ENCODE results near the gene DNM1.
A peak's percentile ranks its signal among the peaks of the same experiment; 100 is the strongest.

DNM1 gene

GRCh38 chr9:128258326-128258725 is 55.1 kb downstream of the DNM1 start:
- peaks cover 53 to 61% of the 10 kb centered on the region in 2 donors for H3K36me3 ChIP-seq (ENCODE audit: control insufficient read depth in 2 of 2, insufficient read depth in 2 of 2, low read length in 2 of 2)
- no peak overlapping the region for H3K9ac ChIP-seq (ENCODE audit: low read depth in 1 of 2, low read length in 2 of 2)
- H3K9me3 ChIP-seq (ENCODE audit: control insufficient read depth in 2 of 2, low read length in 2 of 2) = no peaks in the 10 kb centered on the region
- no peak overlapping the region for H3K27ac ChIP-seq (ENCODE audit: low read depth in 2 of 2, low read length in 2 of 2)
- no peaks in the 10 kb centered on the region for H3K27me3 ChIP-seq (ENCODE audit: control insufficient read depth in 2 of 2, insufficient read depth in 2 of 2, low read length in 2 of 2)
- H3K4me1 ChIP-seq (ENCODE audit: control insufficient read depth in 2 of 2, insufficient read depth in 2 of 2, low read length in 2 of 2) = no peaks in the 10 kb centered on the region
- no peak overlapping the region for H3K4me3 ChIP-seq (ENCODE audit: low read length in 2 of 2)

- Histone ChIP-seq H3K27ac (ENCODE audit: low read depth in 2 of 2, low read length in 2 of 2) (no peak overlapping the region), H3K27me3 (ENCODE audit: control insufficient read depth in 2 of 2, insufficient read depth in 2 of 2, low read length in 2 of 2) (no peaks in the 10 kb centered on the region), H3K4me3 (ENCODE audit: low read length in 2 of 2) (no peak overlapping the region), H3K9ac (ENCODE audit: low read depth in 1 of 2, low read length in 2 of 2) (no peak overlapping the region), H3K36me3 (ENCODE audit: control insufficient read depth in 2 of 2, insufficient read depth in 2 of 2, low read length in 2 of 2) (peaks cover 53 to 61% of the 10 kb centered on the region in 2 donors), H3K4me1 (ENCODE audit: control insufficient read depth in 2 of 2, insufficient read depth in 2 of 2, low read length in 2 of 2) (no peaks in the 10 kb centered on the region), H3K9me3 (ENCODE audit: control insufficient read depth in 2 of 2, low read length in 2 of 2) (no peaks in the 10 kb centered on the region)
These were observed 56.0 kb downstream of the DNM1 start for GRCh38 chr9:128259156-128259555.

DNA sequence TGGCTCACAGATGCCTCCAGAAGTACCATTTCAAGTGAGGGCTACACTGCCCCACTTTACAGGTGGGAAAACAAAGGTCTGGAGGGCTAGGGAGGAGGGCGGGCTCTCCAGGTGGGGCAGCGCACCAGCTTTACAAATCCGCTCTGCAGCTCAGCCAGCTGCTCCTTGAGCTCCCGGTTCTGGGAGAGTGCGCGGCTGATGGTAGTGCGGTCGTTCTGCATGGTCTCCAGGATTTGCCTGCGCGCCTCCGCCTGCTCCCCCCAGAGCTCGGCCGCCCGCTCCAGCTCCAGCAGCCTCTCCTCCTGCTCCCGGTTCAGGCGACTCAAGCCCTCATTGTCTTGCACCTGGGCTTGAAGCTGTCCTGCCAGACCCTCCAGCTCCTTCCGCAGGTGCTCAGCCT is 57.2 kb downstream of the DNM1 start:
- Histone ChIP-seq H3K4me1 (ENCODE audit: control insufficient read depth in 2 of 2, insufficient read depth in 2 of 2, low read length in 2 of 2) (no peaks in the 10 kb centered on the region), H3K27me3 (ENCODE audit: control insufficient read depth in 2 of 2, insufficient read depth in 2 of 2, low read length in 2 of 2) (no peaks in the 10 kb centered on the region), H3K4me3 (ENCODE audit: low read length in 2 of 2) (no peak overlapping the region), H3K9ac (ENCODE audit: low read depth in 1 of 2, low read length in 2 of 2) (no peak overlapping the region), H3K36me3 (ENCODE audit: control insufficient read depth in 2 of 2, insufficient read depth in 2 of 2, low read length in 2 of 2) (peaks cover 58 to 63% of the 10 kb centered on the region in 2 donors), H3K27ac (ENCODE audit: low read depth in 2 of 2, low read length in 2 of 2) (no peak overlapping the region), H3K9me3 (ENCODE audit: control insufficient read depth in 2 of 2, low read length in 2 of 2) (no peaks in the 10 kb centered on the region)

GRCh38 chr9:128262687-128263086 is 59.5 kb downstream of the DNM1 start:
- Histone ChIP-seq H3K27me3 (ENCODE audit: control insufficient read depth in 2 of 2, insufficient read depth in 2 of 2, low read length in 2 of 2) (no peaks in the 10 kb centered on the region), H3K27ac (ENCODE audit: low read depth in 2 of 2, low read length in 2 of 2) (no peak overlapping the region), H3K9me3 (ENCODE audit: control insufficient read depth in 2 of 2, low read length in 2 of 2) (no peaks in the 10 kb centered on the region), H3K4me1 (ENCODE audit: control insufficient read depth in 2 of 2, insufficient read depth in 2 of 2, low read length in 2 of 2) (no peaks in the 10 kb centered on the region), H3K4me3 (ENCODE audit: low read length in 2 of 2) (no peak overlapping the region), H3K36me3 (ENCODE audit: control insufficient read depth in 2 of 2, insufficient read depth in 2 of 2, low read length in 2 of 2) (peaks cover 67 to 69% of the 10 kb centered on the region in 2 donors), H3K9ac (ENCODE audit: low read depth in 1 of 2, low read length in 2 of 2) (no peak overlapping the region)

- no peaks in the 10 kb centered on the region for H3K9me3 ChIP-seq (ENCODE audit: control insufficient read depth in 2 of 2, low read length in 2 of 2)
- H3K36me3 ChIP-seq (ENCODE audit: control insufficient read depth in 2 of 2, insufficient read depth in 2 of 2, low read length in 2 of 2) = peaks cover 48 to 53% of the 10 kb centered on the region in 2 donors
- no peaks in the 10 kb centered on the region for H3K4me1 ChIP-seq (ENCODE audit: control insufficient read depth in 2 of 2, insufficient read depth in 2 of 2, low read length in 2 of 2)
- H3K27ac ChIP-seq (ENCODE audit: low read depth in 2 of 2, low read length in 2 of 2) = no peak overlapping the region
- H3K9ac ChIP-seq (ENCODE audit: low read depth in 1 of 2, low read length in 2 of 2) = no peak overlapping the region
- H3K27me3 ChIP-seq (ENCODE audit: control insufficient read depth in 2 of 2, insufficient read depth in 2 of 2, low read length in 2 of 2) = no peaks in the 10 kb centered on the region
- H3K4me3 ChIP-seq (ENCODE audit: low read length in 2 of 2) = no peak overlapping the region
These were observed 62.2 kb downstream of the DNM1 start for GRCh38 chr9:128265348-128265847.

DNA sequence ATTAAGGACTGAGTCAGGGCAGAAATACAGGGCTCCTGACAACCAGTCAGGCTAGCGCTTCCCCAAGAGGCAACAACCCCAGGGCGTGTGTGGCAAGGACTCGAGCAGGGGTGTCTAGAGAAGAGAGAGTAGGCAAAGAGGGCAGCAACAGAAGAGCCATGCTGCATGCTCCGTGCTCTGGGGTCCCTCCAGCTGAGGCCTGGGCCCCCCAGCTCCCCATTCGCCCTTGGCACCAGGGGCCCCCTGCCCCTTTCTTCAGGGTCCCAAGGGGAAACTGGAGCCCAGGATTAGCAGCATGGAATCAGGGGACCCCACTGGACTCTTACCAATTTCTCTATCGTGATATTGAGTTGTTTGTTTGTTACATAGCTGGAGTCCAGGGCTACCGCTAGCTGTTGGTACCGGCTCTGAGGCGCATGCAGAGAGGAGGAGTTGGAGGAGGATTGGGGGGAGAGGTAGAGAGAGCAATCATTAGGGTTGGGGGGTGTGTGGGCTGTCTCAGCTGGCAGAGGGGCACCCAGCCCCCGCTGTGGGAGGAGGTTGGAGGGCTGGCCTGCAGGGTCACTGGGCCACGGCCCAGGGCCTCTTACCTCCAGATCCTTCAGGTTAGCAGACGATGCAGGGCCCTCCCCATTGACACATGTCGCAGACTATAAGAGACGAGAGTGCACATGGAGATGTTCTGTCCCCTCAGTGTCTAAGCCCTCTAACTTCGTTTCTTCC is 63.9 kb downstream of the DNM1 start:
- Histone ChIP-seq H3K4me1 (ENCODE audit: control insufficient read depth in 2 of 2, insufficient read depth in 2 of 2, low read length in 2 of 2) (no peaks in the 10 kb centered on the region), H3K27ac (ENCODE audit: low read depth in 2 of 2, low read length in 2 of 2) (no peak overlapping the region), H3K4me3 (ENCODE audit: low read length in 2 of 2) (no peak overlapping the region), H3K36me3 (ENCODE audit: control insufficient read depth in 2 of 2, insufficient read depth in 2 of 2, low read length in 2 of 2) (peaks cover 44 to 46% of the 10 kb centered on the region in 2 donors), H3K9ac (ENCODE audit: low read depth in 1 of 2, low read length in 2 of 2) (no peak overlapping the region), H3K27me3 (ENCODE audit: control insufficient read depth in 2 of 2, insufficient read depth in 2 of 2, low read length in 2 of 2) (no peaks in the 10 kb centered on the region), H3K9me3 (ENCODE audit: control insufficient read depth in 2 of 2, low read length in 2 of 2) (no peaks in the 10 kb centered on the region)

DNA sequence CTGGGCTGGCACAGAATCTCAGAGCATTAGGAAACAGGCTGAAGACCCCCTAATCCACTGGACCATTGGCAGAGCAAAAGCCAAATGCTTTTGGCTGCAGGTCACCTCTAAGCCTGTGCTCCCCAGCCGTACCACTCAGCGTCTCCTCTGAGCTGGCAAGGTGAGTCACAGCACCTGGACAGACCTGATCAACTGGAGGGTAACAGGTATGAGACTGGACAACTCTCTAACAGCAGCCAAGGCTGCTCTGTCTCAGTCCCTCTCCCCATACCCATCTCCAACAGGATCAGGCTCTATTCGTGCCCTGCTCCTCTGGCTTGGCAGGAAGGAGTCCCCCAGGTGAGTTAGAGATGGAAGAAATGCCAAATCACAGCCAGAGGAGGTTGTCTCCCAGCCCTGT is 67.9 kb downstream of the DNM1 start:
- Histone ChIP-seq H3K4me3 (ENCODE audit: low read length in 2 of 2) (no peak overlapping the region), H3K27me3 (ENCODE audit: control insufficient read depth in 2 of 2, insufficient read depth in 2 of 2, low read length in 2 of 2) (no peaks in the 10 kb centered on the region), H3K9ac (ENCODE audit: low read depth in 1 of 2, low read length in 2 of 2) (no peak overlapping the region), H3K36me3 (ENCODE audit: control insufficient read depth in 2 of 2, insufficient read depth in 2 of 2, low read length in 2 of 2) (peaks cover 37 to 43% of the 10 kb centered on the region in 2 donors), H3K27ac (ENCODE audit: low read depth in 2 of 2, low read length in 2 of 2) (no peak overlapping the region), H3K4me1 (ENCODE audit: control insufficient read depth in 2 of 2, insufficient read depth in 2 of 2, low read length in 2 of 2) (peaks cover 3 to 10% of the 10 kb centered on the region in 2 donors), H3K9me3 (ENCODE audit: control insufficient read depth in 2 of 2, low read length in 2 of 2) (no peaks in the 10 kb centered on the region)

- peaks cover 35 to 41% of the 10 kb centered on the region in 2 donors for H3K36me3 ChIP-seq (ENCODE audit: control insufficient read depth in 2 of 2, insufficient read depth in 2 of 2, low read length in 2 of 2)
- H3K27ac ChIP-seq (ENCODE audit: low read depth in 2 of 2, low read length in 2 of 2) = no peak overlapping the region
- H3K27me3 ChIP-seq (ENCODE audit: control insufficient read depth in 2 of 2, insufficient read depth in 2 of 2, low read length in 2 of 2) = no peaks in the 10 kb centered on the region
- H3K4me1 ChIP-seq (ENCODE audit: control insufficient read depth in 2 of 2, insufficient read depth in 2 of 2, low read length in 2 of 2) = peaks cover 4 to 12% of the 10 kb centered on the region in 2 donors
- H3K4me3 ChIP-seq (ENCODE audit: low read length in 2 of 2) = no peak overlapping the region
- H3K9ac ChIP-seq (ENCODE audit: low read depth in 1 of 2, low read length in 2 of 2) = no peak overlapping the region
- H3K9me3 ChIP-seq (ENCODE audit: control insufficient read depth in 2 of 2, low read length in 2 of 2) = no peaks in the 10 kb centered on the region
These were observed 68.3 kb downstream of the DNM1 start for GRCh38 chr9:128271512-128271911.

DNA sequence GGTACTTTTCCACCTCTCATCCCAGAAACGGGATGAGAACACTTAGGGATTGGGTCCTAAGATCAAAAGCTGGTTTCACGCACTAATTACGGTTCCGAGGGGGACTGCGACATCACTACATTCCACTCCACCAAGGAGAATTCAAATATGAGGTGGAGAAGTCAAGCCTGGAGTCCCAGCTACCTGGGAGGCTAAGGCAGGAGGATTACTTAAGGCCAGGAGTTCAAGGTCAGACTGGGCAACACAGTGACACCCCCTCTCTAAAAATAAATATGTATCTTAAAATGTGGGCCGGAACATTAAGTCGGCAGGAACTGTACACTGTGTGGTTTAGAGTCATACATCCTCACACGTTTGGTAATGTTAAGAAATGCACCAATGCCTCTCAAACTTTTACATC is 71.1 kb downstream of the DNM1 start:
- Histone ChIP-seq H3K4me3 (ENCODE audit: low read length in 2 of 2) (peak overlapping the region in 1 of 2 donors; percentile 14), H3K9me3 (ENCODE audit: control insufficient read depth in 2 of 2, low read length in 2 of 2) (no peaks in the 10 kb centered on the region), H3K4me1 (ENCODE audit: control insufficient read depth in 2 of 2, insufficient read depth in 2 of 2, low read length in 2 of 2) (peaks cover 9 to 18% of the 10 kb centered on the region in 2 donors), H3K27ac (ENCODE audit: low read depth in 2 of 2, low read length in 2 of 2) (no peak overlapping the region), H3K27me3 (ENCODE audit: control insufficient read depth in 2 of 2, insufficient read depth in 2 of 2, low read length in 2 of 2) (no peaks in the 10 kb centered on the region), H3K9ac (ENCODE audit: low read depth in 1 of 2, low read length in 2 of 2) (peak overlapping the region in 1 of 2 donors; percentile 76), H3K36me3 (ENCODE audit: control insufficient read depth in 2 of 2, insufficient read depth in 2 of 2, low read length in 2 of 2) (peaks cover 21% of the 10 kb centered on the region in 2 donors)

DNA sequence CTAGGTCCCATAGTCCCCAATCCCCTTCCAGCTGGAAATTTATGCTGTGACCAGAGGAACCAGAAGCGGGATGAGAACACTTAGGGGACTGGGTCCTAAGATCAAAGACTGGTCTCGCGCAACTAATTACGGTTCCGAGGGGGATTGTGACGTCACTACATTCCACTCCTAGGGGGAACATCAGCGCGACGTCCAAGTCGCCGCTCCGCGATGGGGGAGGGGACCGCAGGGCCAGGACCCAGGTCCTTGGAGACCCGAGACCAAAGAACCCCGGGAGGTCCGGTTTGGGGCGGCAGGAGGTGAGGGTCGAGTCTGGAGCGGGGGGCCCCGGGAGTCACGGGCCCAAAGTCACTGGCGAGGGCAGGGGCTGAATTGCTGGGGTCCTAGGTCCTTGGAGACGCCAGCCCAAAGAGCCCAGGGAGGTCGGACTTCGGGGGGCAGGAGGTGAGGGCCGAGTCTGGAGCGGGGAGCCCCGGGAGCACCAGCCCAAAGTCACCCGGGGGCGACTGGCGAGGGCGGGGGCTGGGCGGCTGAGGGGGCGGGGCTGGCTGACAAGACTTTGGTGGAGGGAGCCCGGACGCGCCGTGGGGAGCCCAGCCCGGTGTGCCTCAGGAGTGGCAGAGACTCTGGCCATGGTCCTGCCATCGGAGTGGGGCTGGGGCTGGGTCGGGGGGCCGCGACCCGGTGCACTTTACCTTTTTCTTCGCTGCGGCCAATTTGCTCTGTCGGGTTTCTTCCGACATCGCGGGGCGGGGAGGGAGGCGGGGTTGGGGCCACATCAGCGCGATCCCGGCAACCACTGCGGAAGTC is 72.2 kb downstream of the DNM1 start, which contains the start of gene GOLGA2:
Gene GOLGA2 (minus strand): TSS at position 810 of the 810 bp plus-strand sequence. CDS start 31 bp downstream, at position 779.
- no peaks in the 10 kb centered on the region for H3K27me3 ChIP-seq (ENCODE audit: control insufficient read depth in 2 of 2, insufficient read depth in 2 of 2, low read length in 2 of 2)
- H3K36me3 ChIP-seq (ENCODE audit: control insufficient read depth in 2 of 2, insufficient read depth in 2 of 2, low read length in 2 of 2) = peaks cover 21% of the 10 kb centered on the region in 2 donors
- H3K4me1 ChIP-seq (ENCODE audit: control insufficient read depth in 2 of 2, insufficient read depth in 2 of 2, low read length in 2 of 2) = peaks cover 9 to 18% of the 10 kb centered on the region in 2 donors
- H3K27ac ChIP-seq (ENCODE audit: low read depth in 2 of 2, low read length in 2 of 2) = peak within 1 kb of the TSS; percentile 77 to 83
- H3K9me3 ChIP-seq (ENCODE audit: control insufficient read depth in 2 of 2, low read length in 2 of 2) = no peaks in the 10 kb centered on the region
- peak within 1 kb of the TSS; percentile 92 to 96 for H3K9ac ChIP-seq (ENCODE audit: low read depth in 1 of 2, low read length in 2 of 2)
- H3K4me3 ChIP-seq (ENCODE audit: low read length in 2 of 2) = peak within 1 kb of the TSS; percentile 83 to 94
